H1 (cell line): ENCODE data around the gene TRIM60.

ENCODE experiments used
- ATF3 ChIP-seq: IDR thresholded peaks from 2 replicates; pipeline ENCODE4 v1.6.1; 2011; ENCODE audit warnings: low read depth, mild to moderate bottlenecking, low read length; ENCODE audit not compliant: insufficient read depth
- CHD1 ChIP-seq: IDR thresholded peaks from 2 replicates; pipeline ENCODE4 v1.6.1; 2012; ENCODE audit warnings: low read depth, low read length, improper control_type of control experiment
- CTCF ChIP-seq, 3 experiments: IDR thresholded peaks; 1 replicate in 2 of 3; 2 replicates in 1 of 3; pipeline versions ENCODE4 v1.5.1 to v1.6.1; 2011; ENCODE audit warnings: low read length in 3 of 3, mild to moderate bottlenecking in 3 of 3, inconsistent platforms in 2 of 3, low read depth in 1 of 3, moderate library complexity in 1 of 3; ENCODE audit not compliant: insufficient read depth in 1 of 3; ENCODE audit errors: control extremely low read depth in 1 of 3
- EP300 ChIP-seq, 2 experiments: IDR thresholded peaks; 1 replicate in 1 of 2; 2 replicates in 1 of 2; pipeline ENCODE4 v1.6.1; 2011 to 2012; ENCODE audit warnings: low read depth in 2 of 2, low read length in 2 of 2, mild to moderate bottlenecking in 2 of 2, borderline replicate concordance in 1 of 2, inconsistent platforms in 1 of 2, moderate library complexity in 1 of 2
- EZH2 ChIP-seq: fragments of 200-600 bp; sonication (generic); IDR thresholded peaks from 2 replicates; pipeline ENCODE4 v1.7.1; 2012; ENCODE audit warnings: low read depth, mild to moderate bottlenecking, moderate library complexity, low read length, inconsistent platforms; ENCODE audit not compliant: severe bottlenecking
- MAFK ChIP-seq: IDR thresholded peaks from 2 replicates; pipeline ENCODE4 v1.6.1; 2012; ENCODE audit warnings: low read depth, mild to moderate bottlenecking, improper control_type of control experiment, low read length
- MAX ChIP-seq: IDR thresholded peaks from 2 replicates; pipeline ENCODE4 v1.6.1; 2012; ENCODE audit warnings: inconsistent platforms
- POLR2A ChIP-seq, 2 experiments: IDR thresholded peaks; 1 replicate in 1 of 2; 2 replicates in 1 of 2; pipeline ENCODE4 v1.6.1; 2011; ENCODE audit warnings: low read depth in 2 of 2, low read length in 2 of 2, mild to moderate bottlenecking in 2 of 2; ENCODE audit errors: control extremely low read depth in 1 of 2
- POLR2AphosphoS5 ChIP-seq: IDR thresholded peaks from 2 replicates; pipeline ENCODE4 v1.6.1; 2011; ENCODE audit warnings: low read depth, low read length
- RXRA ChIP-seq: IDR thresholded peaks from 2 replicates; pipeline ENCODE4 v1.6.1; 2011; ENCODE audit warnings: low read depth, mild to moderate bottlenecking, low read length, moderate library complexity; ENCODE audit not compliant: insufficient read depth
- SRF ChIP-seq: IDR thresholded peaks from 2 replicates; pipeline ENCODE4 v1.6.1; 2011; ENCODE audit warnings: mild to moderate bottlenecking, low read depth, low read length, moderate library complexity

DNA sequence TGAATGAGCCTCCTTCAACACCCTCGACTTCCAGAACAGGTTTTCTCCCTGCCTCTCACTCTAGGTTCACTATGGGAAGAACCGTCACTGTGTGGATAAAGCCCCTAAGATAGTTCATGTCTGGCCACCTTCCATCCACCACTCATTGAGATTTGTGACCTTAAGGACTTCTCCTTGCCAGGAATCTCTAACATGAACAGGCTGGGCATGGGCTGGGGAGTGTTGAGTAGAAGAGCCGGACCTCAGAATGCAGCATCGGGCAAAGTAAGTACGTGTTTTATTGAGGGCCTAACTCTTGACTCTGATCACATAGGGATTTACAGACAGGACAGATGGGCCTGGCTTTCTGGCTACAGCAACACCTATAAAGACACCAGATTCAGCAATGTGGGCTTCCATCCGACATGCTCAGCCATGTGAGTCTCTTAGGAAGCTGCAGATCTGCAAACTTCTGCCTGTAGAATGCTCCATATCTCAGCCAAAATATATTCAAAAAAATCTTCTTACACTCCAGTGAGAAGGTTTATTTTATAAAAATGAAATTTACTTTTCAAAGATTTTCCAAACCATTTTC is 26.4 kb upstream of the TRIM60 start:
- TF ChIP-seq CTCF (IDR thresholded peaks at IDR 0.05; ENCODE audit: control extremely low read depth in 1 of 3, insufficient read depth in 1 of 3, low read depth in 1 of 3, low read length in 3 of 3) (no peak), MAX (no peak), POLR2AphosphoS5 (no peak), CHD1 (no peak), EP300 (IDR thresholded peaks at IDR 0.05; ENCODE audit: borderline replicate concordance in 1 of 2, low read depth in 2 of 2, low read length in 2 of 2) (no peak), ATF3 (no peak), MAFK (no peak), SRF (no peak), RXRA (no peak), POLR2A (IDR thresholded peaks at IDR 0.05; ENCODE audit: control extremely low read depth in 1 of 2, low read depth in 2 of 2, low read length in 2 of 2) (no peak), EZH2 (no peak)
